GM19395 (cell line): ENCODE data around the gene C2CD4B.

ENCODE experiments used
- ATAC-seq: cut with Tn5 transposase; IDR thresholded peaks from one replicate; pipeline ENCODE4 v1.9.1; 2021; ENCODE audit warnings: mild to moderate bottlenecking, moderate library complexity; ENCODE audit not compliant: unreplicated experiment

The C2CD4B gene

GRCh38 chr15:62165104-62165792 is at the start of gene C2CD4B:
Gene C2CD4B, minus strand, starts transcription at chr15:62165285. Its CDS starts 301 bp downstream, at chr15:62164984.
- no peak for ATAC-seq

- ATAC-seq: no peak
Observed at GRCh38 chr15:62212741-62213140, 47.7 kb upstream of the C2CD4B start.

GRCh38 chr15:62211348-62211747 is 46.3 kb upstream of the C2CD4B start:
- no peak for ATAC-seq

GRCh38 chr15:62209821-62210220 is 44.7 kb upstream of the C2CD4B start:
- ATAC-seq: no peak

- no peak for ATAC-seq
Observed at GRCh38 chr15:62209322-62209721, 44.2 kb upstream of the C2CD4B start.

- ATAC-seq: no peak
Observed at GRCh38 chr15:62208884-62209283, 43.8 kb upstream of the C2CD4B start.

GRCh38 chr15:62208367-62208766 is 43.3 kb upstream of the C2CD4B start:
- ATAC-seq: no peak

- no peak for ATAC-seq
Observed at GRCh38 chr15:62190675-62191074, 25.6 kb upstream of the C2CD4B start.

GRCh38 chr15:62190274-62190673 is 25.2 kb upstream of the C2CD4B start:
- ATAC-seq: no peak

- no peak for ATAC-seq
Observed at GRCh38 chr15:62188744-62189143, 23.7 kb upstream of the C2CD4B start.

- ATAC-seq: no peak
Observed at GRCh38 chr15:62187910-62188309, 22.8 kb upstream of the C2CD4B start.

GRCh38 chr15:62187425-62187824 is 22.3 kb upstream of the C2CD4B start:
- no peak for ATAC-seq

- ATAC-seq: no peak
Observed at GRCh38 chr15:62186578-62186977, 21.5 kb upstream of the C2CD4B start.

GRCh38 chr15:62183130-62183529 is 18.0 kb upstream of the C2CD4B start:
- no peak for ATAC-seq

GRCh38 chr15:62173215-62173614 is 8.1 kb upstream of the C2CD4B start:
- no peak for ATAC-seq

- no peak for ATAC-seq
Observed at GRCh38 chr15:62171882-62172281, 6.8 kb upstream of the C2CD4B start.

- no peak for ATAC-seq
Observed at GRCh38 chr15:62165793-62166375, 799 bp upstream of the C2CD4B start.

- no peak for ATAC-seq
Observed at GRCh38 chr15:62164396-62165103, 535 bp downstream of the C2CD4B start.

GRCh38 chr15:62164014-62164395 is 1.1 kb downstream of the C2CD4B start:
- ATAC-seq: no peak

GRCh38 chr15:62163397-62164013 is 1.6 kb downstream of the C2CD4B start:
- no peak for ATAC-seq

GRCh38 chr15:62153228-62153627 is 11.9 kb downstream of the C2CD4B start:
- ATAC-seq: no peak

- no peak for ATAC-seq
Observed at GRCh38 chr15:62150445-62150844, 14.6 kb downstream of the C2CD4B start.
